SK-N-SH (cell line): ENCODE data around the gene TMEM170A.

Source experiments
- CTCF ChIP-seq: fragments of 200-600 bp; sonication (generic); IDR thresholded peaks from 2 replicates; pipeline ENCODE4 v1.6.1; 2017; ENCODE audit warnings: antibody characterized with exemption, mild to moderate bottlenecking, moderate library complexity
- EP300 ChIP-seq, 2 experiments: IDR thresholded peaks; 2 replicates each; pipeline versions ENCODE4 v1.4.0 to v1.6.1; 2012; ENCODE audit warnings: borderline replicate concordance in 1 of 2, low read depth in 1 of 2, low read length in 1 of 2
- POLR2AphosphoS5 ChIP-seq: IDR thresholded peaks from 2 replicates; pipeline ENCODE4 v1.6.1; 2012; ENCODE audit warnings: low read depth, low read length
- RAD21 ChIP-seq: IDR thresholded peaks from 2 replicates; pipeline ENCODE4 v1.6.1; 2012; ENCODE audit warnings: mild to moderate bottlenecking, low read length
- SMC3 ChIP-seq: IDR thresholded peaks from 2 replicates; pipeline ENCODE4 v1.6.1; 2012; ENCODE audit warnings: low read depth, low read length, improper control_type of control experiment
- USF1 ChIP-seq: IDR thresholded peaks from 2 replicates; pipeline ENCODE4 v1.4.0; 2012; ENCODE audit warnings: low read depth, borderline replicate concordance

GRCh38 chr16:75461575-75461974 is 2.9 kb downstream of the TMEM170A start:
- no peak for TF ChIP-seq CTCF
- TF ChIP-seq SMC3: no peak
- no peak for TF ChIP-seq RAD21
- TF ChIP-seq POLR2AphosphoS5: no peak
- TF ChIP-seq EP300 (IDR thresholded peaks at IDR 0.05; ENCODE audit: borderline replicate concordance in 1 of 2, low read depth in 1 of 2, low read length in 1 of 2): no peak
- TF ChIP-seq USF1: no peak
